ENCODE measurements around the gene PUSL1. TPM values are rescaled to one million over a fixed set of nuclear protein-coding genes. Genes with fewer than 3 reads are reported as not detected.

PUSL1 gene
- polyA plus RNA-seq, 1 donor (not counting 4 experiments of a cell fraction or from before 2014, with no cell fraction given) = 11.4 TPM

DNA sequence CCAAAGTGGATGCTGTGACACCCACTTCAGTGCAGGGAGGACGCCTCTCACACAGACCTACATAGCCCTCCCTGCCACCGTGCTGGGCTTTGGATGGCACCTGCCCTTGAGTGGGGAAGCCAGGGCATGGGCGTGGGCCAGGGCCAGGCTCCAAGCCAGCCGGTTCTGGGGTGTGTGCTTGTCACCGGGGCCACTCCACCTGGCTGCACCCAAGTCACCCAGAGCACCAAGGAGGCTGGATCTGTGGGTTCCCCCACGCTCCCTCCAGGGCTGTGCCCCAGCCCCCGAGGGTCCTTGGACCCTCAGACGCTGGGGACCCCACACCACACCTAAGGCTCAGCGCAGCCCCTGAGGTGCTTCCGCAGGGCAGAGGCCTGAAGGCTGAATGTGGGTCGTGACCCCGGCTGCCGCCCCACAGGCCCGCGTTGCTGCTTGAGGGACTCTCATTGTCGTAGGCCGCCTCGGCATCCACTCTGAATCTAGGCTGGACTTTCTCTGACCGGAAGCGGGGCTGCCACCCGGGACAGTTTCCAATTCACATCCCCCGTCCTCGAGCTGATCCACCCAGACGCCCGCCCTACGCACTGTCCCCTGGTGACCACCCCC, 48.5 kb downstream of the PUSL1 start:
- Histone ChIP-seq H3K4me1 (ENCODE audit: control insufficient read depth, extremely low read depth, insufficient read depth, low read length) (peaks cover 21% of the 10 kb centered on the region), H3K27ac (ENCODE audit: control insufficient read depth, insufficient read depth, low read length) (no peak overlapping the region), H3K9ac (ENCODE audit: control insufficient read depth, extremely low read depth, insufficient read depth, low read length) (no peak overlapping the region), H2AFZ (ENCODE audit: control insufficient read depth, low read length) (no peak overlapping the region), H3K27me3 (ENCODE audit: control insufficient read depth, extremely low read depth, insufficient read depth, low read length) (peaks cover 8% of the 10 kb centered on the region), H3K9me3 (ENCODE audit: control insufficient read depth, low read depth, low read length) (no peaks in the 10 kb centered on the region), H3K4me2 (ENCODE audit: control insufficient read depth, extremely low read depth, insufficient read depth, low read depth, low read length) (no peak overlapping the region), H3K9me1 (ENCODE audit: control insufficient read depth, extremely low read depth, insufficient read depth, low read length) (no peaks in the 10 kb centered on the region), H4K20me1 (ENCODE audit: control insufficient read depth, extremely low read depth, insufficient read depth, low read length) (no peaks in the 10 kb centered on the region), H3K36me3 (ENCODE audit: control insufficient read depth in 2 of 2, extremely low read depth in 1 of 2, insufficient read depth in 2 of 2, low read length in 2 of 2) (no peaks in the 10 kb centered on the region), H3K79me2 (ENCODE audit: control insufficient read depth, insufficient read depth, low read length) (no peaks in the 10 kb centered on the region), H3K4me3 (ENCODE audit: control insufficient read depth in 2 of 3, extremely low read depth in 1 of 3, insufficient read depth in 2 of 3, low read depth in 1 of 3, low read length in 3 of 3) (no peak overlapping the region)
- no peak for TF ChIP-seq EZH2 (IDR thresholded peaks at IDR 0.05; ENCODE audit: low read length)
- TF ChIP-seq, protein P1, sequence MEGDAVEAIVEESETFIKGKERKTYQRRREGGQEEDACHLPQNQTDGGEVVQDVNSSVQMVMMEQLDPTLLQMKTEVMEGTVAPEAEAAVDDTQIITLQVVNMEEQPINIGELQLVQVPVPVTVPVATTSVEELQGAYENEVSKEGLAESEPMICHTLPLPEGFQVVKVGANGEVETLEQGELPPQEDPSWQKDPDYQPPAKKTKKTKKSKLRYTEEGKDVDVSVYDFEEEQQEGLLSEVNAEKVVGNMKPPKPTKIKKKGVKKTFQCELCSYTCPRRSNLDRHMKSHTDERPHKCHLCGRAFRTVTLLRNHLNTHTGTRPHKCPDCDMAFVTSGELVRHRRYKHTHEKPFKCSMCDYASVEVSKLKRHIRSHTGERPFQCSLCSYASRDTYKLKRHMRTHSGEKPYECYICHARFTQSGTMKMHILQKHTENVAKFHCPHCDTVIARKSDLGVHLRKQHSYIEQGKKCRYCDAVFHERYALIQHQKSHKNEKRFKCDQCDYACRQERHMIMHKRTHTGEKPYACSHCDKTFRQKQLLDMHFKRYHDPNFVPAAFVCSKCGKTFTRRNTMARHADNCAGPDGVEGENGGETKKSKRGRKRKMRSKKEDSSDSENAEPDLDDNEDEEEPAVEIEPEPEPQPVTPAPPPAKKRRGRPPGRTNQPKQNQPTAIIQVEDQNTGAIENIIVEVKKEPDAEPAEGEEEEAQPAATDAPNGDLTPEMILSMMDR (optimal IDR thresholded peaks at IDR 0.05 in 1 of 3, IDR thresholded peaks at IDR 0.05 in 1 of 3, conservative IDR thresholded peaks at IDR 0.05 in 1 of 3; ENCODE audit: extremely low read depth in 1 of 3, insufficient read depth in 2 of 3, low read length in 3 of 3) = no peak
- no peak for DNase-seq (ENCODE audit: low read depth, low spot score)
- FAIRE-seq = no peak
- dilution Hi-C loops (cut with MboI; ENCODE audit: extremely low pct_ligation_motif_present, low sequenced_read_pairs) = no loop called here

DNA sequence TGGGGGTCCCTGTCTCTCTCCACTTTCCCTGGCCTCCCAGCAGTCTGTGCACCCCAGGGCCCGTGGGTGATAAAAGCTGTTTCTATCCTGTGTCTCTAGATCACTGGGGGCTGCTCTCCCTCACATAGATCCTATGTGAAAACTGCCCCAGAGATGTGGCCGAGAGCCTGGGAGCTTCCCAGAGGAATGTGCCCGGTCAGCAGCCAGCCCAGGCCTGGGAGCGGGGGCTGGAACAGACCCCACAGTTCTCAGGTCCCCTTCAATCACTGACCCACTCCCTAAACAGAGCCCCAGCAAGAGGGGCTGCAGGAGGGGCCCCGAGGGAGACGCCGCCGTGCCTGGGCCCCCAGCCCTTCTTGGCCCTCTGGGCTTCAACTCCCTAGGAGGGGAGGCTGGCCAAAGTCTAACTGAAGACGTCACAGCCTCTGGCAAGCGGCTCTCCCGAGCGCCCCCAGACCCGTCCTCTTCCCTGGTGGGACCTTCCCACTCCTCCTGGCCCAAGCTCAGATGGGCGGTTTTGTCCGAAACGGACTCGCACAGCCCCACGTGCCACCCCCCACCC, 49.6 kb downstream of the PUSL1 start:
- H3K27ac ChIP-seq (ENCODE audit: control insufficient read depth, insufficient read depth, low read length) = no peak overlapping the region
- H2AFZ ChIP-seq (ENCODE audit: control insufficient read depth, low read length) = no peak overlapping the region
- no peak overlapping the region for H3K4me2 ChIP-seq (ENCODE audit: control insufficient read depth, extremely low read depth, insufficient read depth, low read depth, low read length)
- no peaks in the 10 kb centered on the region for H3K9me1 ChIP-seq (ENCODE audit: control insufficient read depth, extremely low read depth, insufficient read depth, low read length)
- no peak overlapping the region for H3K4me3 ChIP-seq (ENCODE audit: control insufficient read depth in 2 of 3, extremely low read depth in 1 of 3, insufficient read depth in 2 of 3, low read depth in 1 of 3, low read length in 3 of 3)
- no peaks in the 10 kb centered on the region for H4K20me1 ChIP-seq (ENCODE audit: control insufficient read depth, extremely low read depth, insufficient read depth, low read length)
- no peak for DNase-seq (ENCODE audit: low read depth, low spot score)
- no peaks in the 10 kb centered on the region for H3K79me2 ChIP-seq (ENCODE audit: control insufficient read depth, insufficient read depth, low read length)
- FAIRE-seq = no peak
- H3K27me3 ChIP-seq (ENCODE audit: control insufficient read depth, extremely low read depth, insufficient read depth, low read length) = peaks cover 8% of the 10 kb centered on the region
- TF ChIP-seq, protein P1 (optimal IDR thresholded peaks at IDR 0.05 in 1 of 3, IDR thresholded peaks at IDR 0.05 in 1 of 3, conservative IDR thresholded peaks at IDR 0.05 in 1 of 3; ENCODE audit: extremely low read depth in 1 of 3, insufficient read depth in 2 of 3, low read length in 3 of 3) = no peak
- peaks cover 19% of the 10 kb centered on the region for H3K4me1 ChIP-seq (ENCODE audit: control insufficient read depth, extremely low read depth, insufficient read depth, low read length)
- dilution Hi-C loops (cut with MboI; ENCODE audit: extremely low pct_ligation_motif_present, low sequenced_read_pairs) = no loop called here
- H3K9me3 ChIP-seq (ENCODE audit: control insufficient read depth, low read depth, low read length) = no peaks in the 10 kb centered on the region
- H3K36me3 ChIP-seq (ENCODE audit: control insufficient read depth in 2 of 2, extremely low read depth in 1 of 2, insufficient read depth in 2 of 2, low read length in 2 of 2) = no peaks in the 10 kb centered on the region
- H3K9ac ChIP-seq (ENCODE audit: control insufficient read depth, extremely low read depth, insufficient read depth, low read length) = no peak overlapping the region

Measured in keratinocyte (primary cell).